Prostate gland (tissue), 2 donors: ENCODE results near the gene PRDM16. TPM values are rescaled to one million over a fixed set of nuclear protein-coding genes. Genes with fewer than 3 reads are reported as not detected.
"Not testable (repeated sequence)": the region's sequence is repeated elsewhere in the genome, so short reads cannot be mapped to it uniquely, and the experiment has no call there.

ENCODE experiments used
- DNase-seq: peaks from one replicate; pipeline ENCODE4 v3.0.0-alpha.2; 2019; ENCODE audit warnings: low spot score
- H3K27ac ChIP-seq, 2 donors: fragments of 200-600 bp; sonication (generic); 2 replicates each; pipeline ENCODE4 v1.5.1; 2017 to 2019
- H3K27me3 ChIP-seq: fragments of 200-600 bp; sonication (generic); replicated peaks from 2 replicates; pipeline ENCODE4 v1.5.1; 2019; ENCODE audit not compliant: insufficient read depth
- H3K36me3 ChIP-seq, 2 donors: fragments of 200-600 bp; sonication (generic); 1 replicate in 1 of 2; 2 replicates in 1 of 2; pipeline versions ENCODE4 v1.5.1 to v1.8.1; 2017 to 2019
- H3K4me1 ChIP-seq: fragments of 200-600 bp; sonication (generic); replicated peaks from 2 replicates; pipeline ENCODE4 v1.5.1; 2019
- H3K4me3 ChIP-seq, 2 donors: fragments of 200-600 bp; sonication (generic); 2 replicates each; pipeline ENCODE4 v1.5.1; 2017 to 2019
- H3K9me3 ChIP-seq: fragments of 200-600 bp; sonication (generic); 2 replicates; pipeline ENCODE4 v1.5.1; 2017
- CTCF ChIP-seq, 4 experiments: fragments of 200-600 bp in 2 of 4; fragments of 450-650 bp in 2 of 4; sonication (generic) in 2 of 4; IDR thresholded peaks; 1 replicate in 3 of 4; 2 replicates in 1 of 4; pipeline ENCODE4 v1.5.1; 2016 to 2019; ENCODE audit warnings: antibody characterized with exemption in 4 of 4, mild to moderate bottlenecking in 2 of 4, moderate library complexity in 2 of 4
- POLR2A ChIP-seq: fragments of 450-650 bp; IDR thresholded peaks from one replicate; pipeline ENCODE4 v1.6.1; 2016; ENCODE audit warnings: antibody characterized with exemption, mild to moderate bottlenecking
- POLR2AphosphoS5 ChIP-seq: sonication (generic); formaldehyde crosslinking; IDR thresholded peaks from one replicate; pipeline ENCODE4 v1.6.1; 2017; ENCODE audit warnings: antibody characterized with exemption
- WGBS: methylation state at CpG from one replicate; pipeline ENCODE4 v1.1.5; 2018; 5-methylcytosine and 5-hydroxymethylcytosine counted together
- intact Hi-C: fragments of 100-400 bp; cut with DNase I; formaldehyde crosslinking; loops from one replicate; pipeline ENCODE4 v1.14.2; 2022
- total RNA-seq, 2 donors: library from RNA; depleted of rRNA; stranded (reverse); fragments of >200 nt; gene quantifications; one replicate each; pipeline ENCODE4 v1.1.0, GENCODE V29; 2016

The PRDM16 gene
- total RNA-seq, 2 donors from 2014 or later = 0.23 to 6.5 TPM

GRCh38 chr1:3164671-3165070 is 95.7 kb downstream of the PRDM16 start:
- Histone ChIP-seq H3K9me3 (no peaks in the 10 kb centered on the region), H3K27me3 (no peaks in the 10 kb centered on the region), H3K27ac (no peak overlapping the region), H3K4me1 (no peaks in the 10 kb centered on the region), H3K4me3 (no peak overlapping the region), H3K36me3 (no peaks in the 10 kb centered on the region)
- no peak for DNase-seq
- 90% methylated on average over 19 of the region's 21 CpGs for WGBS
- intact Hi-C loops = no loop called here
- TF ChIP-seq CTCF (IDR thresholded peaks at IDR 0.05) (no peak), POLR2AphosphoS5 (no peak)

- H3K27me3 ChIP-seq, H3K4me3 ChIP-seq, H3K4me1 ChIP-seq, intact Hi-C loops, DNase-seq, H3K36me3 ChIP-seq, H3K27ac ChIP-seq, H3K9me3 ChIP-seq: not testable (repeated sequence)
- WGBS = 78% methylated on average over 1 of the region's 1 CpG
Measured at GRCh38 chr1:3165189-3165588, 96.2 kb downstream of the PRDM16 start.

DNA sequence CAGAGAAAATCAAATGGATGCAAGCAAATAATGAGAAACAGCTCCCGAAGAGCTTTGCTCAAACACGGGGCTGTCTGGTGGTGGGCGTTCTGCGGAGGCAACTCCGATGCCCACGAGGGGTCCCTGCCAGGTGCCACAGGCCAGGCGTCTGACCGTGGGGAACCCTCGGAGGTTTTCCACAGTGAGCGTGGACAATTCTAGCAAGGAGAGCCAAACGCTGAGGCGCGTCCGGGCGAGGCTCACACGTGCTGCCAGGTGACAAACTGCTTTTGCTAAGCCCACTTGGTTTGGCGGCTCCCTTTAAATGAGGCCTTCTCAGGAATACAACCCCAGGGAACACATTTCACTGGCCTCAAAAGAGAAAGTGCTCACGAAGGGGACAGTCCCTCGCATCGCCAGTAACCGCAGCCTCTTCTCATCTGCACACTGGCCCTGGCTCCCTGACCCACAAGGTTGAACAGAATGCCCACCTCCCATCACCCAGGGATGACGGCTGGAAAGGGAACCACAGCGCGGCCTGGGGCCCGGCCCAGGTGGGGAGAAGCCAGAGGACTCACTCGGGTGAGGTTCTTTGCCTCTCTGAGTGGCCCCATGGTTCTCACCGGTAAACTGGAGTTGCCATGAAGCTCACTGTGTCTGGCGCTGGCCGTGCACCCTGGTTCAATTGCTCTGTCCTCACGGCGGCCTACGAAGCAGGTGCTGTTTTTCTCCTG is 97.4 kb downstream of the PRDM16 start:
- H3K4me3 ChIP-seq = no peak overlapping the region
- TF ChIP-seq POLR2A (no peak), POLR2AphosphoS5 (no peak), CTCF (IDR thresholded peaks at IDR 0.05) (no peak)
- no peaks in the 10 kb centered on the region for H3K36me3 ChIP-seq
- H3K4me1 ChIP-seq = peaks cover 3% of the 10 kb centered on the region
- 79% methylated on average over 32 of the region's 32 CpGs for WGBS
- no peaks in the 10 kb centered on the region for H3K27me3 ChIP-seq
- no peaks in the 10 kb centered on the region for H3K9me3 ChIP-seq
- H3K27ac ChIP-seq = no peak overlapping the region
- no peak for DNase-seq
- intact Hi-C loops = no loop called here

DNA sequence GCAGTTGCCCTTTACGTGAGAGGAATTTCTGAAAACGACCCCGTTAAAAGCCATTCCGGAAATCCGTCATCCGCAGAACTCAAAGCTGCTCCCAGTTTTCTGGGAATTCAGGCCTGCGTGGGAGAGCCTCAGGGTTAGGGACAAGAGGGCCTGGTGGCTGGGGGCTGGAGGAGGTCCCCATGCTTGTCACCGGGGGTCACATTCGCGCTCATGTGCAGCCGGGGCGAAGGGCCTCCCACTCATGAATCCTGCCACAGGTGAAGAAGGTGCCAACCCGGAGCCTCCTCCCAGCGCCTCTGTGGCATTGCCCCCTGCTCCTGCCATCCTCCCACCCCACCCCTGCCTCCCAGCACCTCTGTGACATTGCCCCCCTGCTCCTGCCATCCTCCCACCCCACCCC is 98.3 kb downstream of the PRDM16 start:
- H3K36me3 ChIP-seq = no peaks in the 10 kb centered on the region
- no peaks in the 10 kb centered on the region for H3K27me3 ChIP-seq
- no peaks in the 10 kb centered on the region for H3K9me3 ChIP-seq
- WGBS = 87% methylated on average over 14 of the region's 14 CpGs
- H3K4me3 ChIP-seq = no peak overlapping the region
- no peak overlapping the region for H3K27ac ChIP-seq
- peaks cover 4% of the 10 kb centered on the region for H3K4me1 ChIP-seq
- no peak for DNase-seq
- no peak for TF ChIP-seq POLR2AphosphoS5
- no peak for TF ChIP-seq POLR2A
- no peak for TF ChIP-seq CTCF (IDR thresholded peaks at IDR 0.05)
- intact Hi-C loops = no loop called here

DNA sequence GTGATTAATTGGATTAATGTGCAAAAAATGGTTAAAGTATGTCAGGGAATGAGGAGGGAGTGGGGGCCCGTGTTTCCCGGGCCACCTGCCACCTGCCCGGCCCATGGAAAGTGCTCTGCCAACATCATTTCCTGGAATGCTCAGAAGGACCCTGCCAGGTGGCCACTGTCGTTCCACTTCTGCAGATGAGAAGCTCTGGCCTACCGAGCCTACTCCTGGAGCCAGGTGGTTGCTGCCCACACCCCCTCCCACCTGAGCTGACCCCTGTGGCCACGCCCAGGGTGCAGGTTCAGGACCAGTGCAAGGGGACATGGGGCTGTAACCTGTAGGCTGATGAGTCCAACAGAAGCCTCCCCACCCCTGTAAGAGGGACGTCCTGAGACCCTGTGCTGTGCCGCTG is 99.7 kb downstream of the PRDM16 start:
- Histone ChIP-seq H3K4me3 (no peak overlapping the region), H3K9me3 (no peaks in the 10 kb centered on the region), H3K27ac (no peak overlapping the region), H3K27me3 (no peaks in the 10 kb centered on the region), H3K36me3 (no peaks in the 10 kb centered on the region), H3K4me1 (peaks cover 4% of the 10 kb centered on the region)
- WGBS = 47% methylated on average over 8 of the region's 8 CpGs
- intact Hi-C loops = no loop called here
- no peak for DNase-seq
- no peak for TF ChIP-seq CTCF (IDR thresholded peaks at IDR 0.05)
- no peak for TF ChIP-seq POLR2A
- no peak for TF ChIP-seq POLR2AphosphoS5
